ENCODE data around the gene CYP2A7. TPM values are rescaled to one million over a fixed set of nuclear protein-coding genes. Genes with fewer than 3 reads are reported as not detected.
"Not testable (repeated sequence)": the region's sequence is repeated elsewhere in the genome, so short reads cannot be mapped to it uniquely, and the experiment has no call there.

The CYP2A7 gene
- polyA plus RNA-seq, 1 donor (not counting 4 experiments of a cell fraction or from before 2014, with no cell fraction given) = not detected

DNA sequence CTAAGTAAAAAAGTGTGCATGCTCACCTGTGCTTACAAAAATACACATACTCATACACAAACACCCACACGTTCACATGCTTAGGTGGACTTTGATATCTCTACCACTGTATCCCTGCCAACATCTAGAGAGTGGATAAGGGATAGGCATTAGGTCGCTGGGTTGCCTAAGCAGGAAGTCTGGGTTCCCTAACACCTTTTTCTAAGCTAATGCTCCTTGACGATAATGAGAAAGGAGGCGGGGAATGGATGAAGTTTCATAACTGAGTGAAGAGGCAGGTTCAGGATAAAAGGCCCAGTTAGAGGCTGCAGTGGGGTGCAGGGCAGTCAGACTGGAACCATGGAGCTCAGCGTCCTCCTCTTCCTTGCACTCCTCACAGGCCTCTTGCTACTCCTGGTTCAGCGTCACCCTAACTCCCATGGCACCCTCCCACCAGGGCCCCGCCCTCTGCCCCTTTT lies 41.9 kb upstream of the CYP2A7 start:
- no peak overlapping the region for H3K27ac ChIP-seq (ENCODE audit: control insufficient read depth, insufficient read depth, low read length)
- TF ChIP-seq CTCF (optimal IDR thresholded peaks at IDR 0.05 in 1 of 3, IDR thresholded peaks at IDR 0.05 in 1 of 3, conservative IDR thresholded peaks at IDR 0.05 in 1 of 3; ENCODE audit: extremely low read depth in 1 of 3, insufficient read depth in 2 of 3, low read length in 3 of 3) (no peak), EZH2 (IDR thresholded peaks at IDR 0.05; ENCODE audit: low read length) (no peak)
- no peak overlapping the region for H3K4me2 ChIP-seq (ENCODE audit: control insufficient read depth, extremely low read depth, insufficient read depth, low read depth, low read length)
- no peaks in the 10 kb centered on the region for H3K27me3 ChIP-seq (ENCODE audit: control insufficient read depth, extremely low read depth, insufficient read depth, low read length)
- no peaks in the 10 kb centered on the region for H4K20me1 ChIP-seq (ENCODE audit: control insufficient read depth, extremely low read depth, insufficient read depth, low read length)
- no peaks in the 10 kb centered on the region for H3K79me2 ChIP-seq (ENCODE audit: control insufficient read depth, insufficient read depth, low read length)
- no peak overlapping the region for H3K4me3 ChIP-seq (ENCODE audit: control insufficient read depth in 2 of 3, extremely low read depth in 1 of 3, insufficient read depth in 2 of 3, low read depth in 1 of 3, low read length in 3 of 3)
- H2AFZ ChIP-seq (ENCODE audit: control insufficient read depth, low read length) = no peak overlapping the region
- no peaks in the 10 kb centered on the region for H3K9me1 ChIP-seq (ENCODE audit: control insufficient read depth, extremely low read depth, insufficient read depth, low read length)
- H3K4me1 ChIP-seq (ENCODE audit: control insufficient read depth, extremely low read depth, insufficient read depth, low read length) = no peaks in the 10 kb centered on the region
- FAIRE-seq = no peak
- H3K9ac ChIP-seq (ENCODE audit: control insufficient read depth, extremely low read depth, insufficient read depth, low read length) = no peak overlapping the region
- dilution Hi-C loops (cut with MboI; ENCODE audit: extremely low pct_ligation_motif_present, low sequenced_read_pairs) = no loop called here
- H3K9me3 ChIP-seq (ENCODE audit: control insufficient read depth, low read depth, low read length) = no peaks in the 10 kb centered on the region
- DNase-seq (ENCODE audit: low read depth, low spot score) = no peak
- H3K36me3 ChIP-seq (ENCODE audit: control insufficient read depth in 2 of 2, extremely low read depth in 1 of 2, insufficient read depth in 2 of 2, low read length in 2 of 2) = no peaks in the 10 kb centered on the region

- dilution Hi-C loops (cut with MboI; ENCODE audit: extremely low pct_ligation_motif_present, low sequenced_read_pairs) = not testable (repeated sequence)
Measured at GRCh38 chr19:40922237-40923160, 40.5 kb upstream of the CYP2A7 start.

More at GRCh38 chr19:40922237-40923160, 40.5 kb upstream of the CYP2A7 start:
- H3K4me3 ChIP-seq (ENCODE audit: control insufficient read depth in 2 of 3, extremely low read depth in 1 of 3, insufficient read depth in 2 of 3, low read depth in 1 of 3, low read length in 3 of 3); H3K27me3 ChIP-seq (ENCODE audit: control insufficient read depth, extremely low read depth, insufficient read depth, low read length); H3K79me2 ChIP-seq (ENCODE audit: control insufficient read depth, insufficient read depth, low read length); H3K4me2 ChIP-seq (ENCODE audit: control insufficient read depth, extremely low read depth, insufficient read depth, low read depth, low read length); H2AFZ ChIP-seq (ENCODE audit: control insufficient read depth, low read length); H3K9me1 ChIP-seq (ENCODE audit: control insufficient read depth, extremely low read depth, insufficient read depth, low read length); H3K36me3 ChIP-seq (ENCODE audit: control insufficient read depth in 2 of 2, extremely low read depth in 1 of 2, insufficient read depth in 2 of 2, low read length in 2 of 2); DNase-seq (ENCODE audit: low read depth, low spot score); H3K9ac ChIP-seq (ENCODE audit: control insufficient read depth, extremely low read depth, insufficient read depth, low read length); H3K4me1 ChIP-seq (ENCODE audit: control insufficient read depth, extremely low read depth, insufficient read depth, low read length); H3K9me3 ChIP-seq (ENCODE audit: control insufficient read depth, low read depth, low read length); H3K27ac ChIP-seq (ENCODE audit: control insufficient read depth, insufficient read depth, low read length); H4K20me1 ChIP-seq (ENCODE audit: control insufficient read depth, extremely low read depth, insufficient read depth, low read length); FAIRE-seq: not testable (repeated sequence)

Measured in keratinocyte (primary cell).